ENCODE measurements around the gene DNM1L. TPM values are rescaled to one million over a fixed set of nuclear protein-coding genes. Genes with fewer than 3 reads are reported as not detected.

The DNM1L gene
- total RNA-seq, 1 donor = 36.4 TPM

DNA sequence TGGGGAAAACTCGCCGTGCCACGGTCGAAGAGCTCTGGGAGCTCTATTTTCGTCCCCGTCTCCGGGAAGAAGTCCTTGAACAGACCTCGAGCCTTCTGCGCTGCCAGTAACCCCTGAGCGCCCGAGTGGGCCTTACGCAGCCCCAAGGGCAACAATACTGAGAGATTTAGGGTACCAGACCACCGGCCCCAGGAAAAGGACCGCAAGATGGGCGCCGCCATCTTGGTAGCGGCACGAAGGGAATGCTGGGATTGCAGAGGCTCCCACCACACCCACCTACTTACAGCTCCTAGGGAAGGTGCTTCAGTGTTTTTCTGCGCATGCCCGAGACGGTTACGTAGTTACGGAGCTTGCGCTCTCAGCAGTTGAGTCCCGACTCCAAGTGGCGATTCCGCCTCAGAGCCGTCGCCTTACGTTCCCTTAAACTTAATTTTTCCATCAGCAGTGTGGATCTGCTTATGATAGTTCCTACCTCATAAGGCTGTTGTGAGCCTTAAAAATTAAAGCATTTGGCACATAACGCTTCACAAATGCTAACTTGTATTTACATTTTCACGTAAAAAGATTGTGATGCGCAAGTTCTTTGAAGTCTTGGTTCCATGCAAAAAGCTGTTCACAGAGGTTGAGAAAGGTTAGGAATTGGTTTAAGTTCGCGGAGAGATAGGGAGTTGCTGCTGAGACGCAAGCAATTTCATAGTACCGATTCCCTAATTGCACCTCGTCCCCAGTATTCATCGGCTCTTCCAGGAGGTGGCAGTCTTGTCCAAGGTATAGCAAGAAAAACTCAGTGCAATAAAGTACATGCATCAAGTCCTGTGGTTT is 76.8 kb downstream of the DNM1L start, which contains the start of gene YARS2:
YARS2 (minus strand) TSS at position 244 of the 822 bp plus-strand sequence; CDS start at position 221, 23 bp downstream.
- peak; percentile 80 to 95 (median 93) for DNase-seq (ENCODE audit: low read depth in 2 of 3, low spot score in 2 of 3)

DNA sequence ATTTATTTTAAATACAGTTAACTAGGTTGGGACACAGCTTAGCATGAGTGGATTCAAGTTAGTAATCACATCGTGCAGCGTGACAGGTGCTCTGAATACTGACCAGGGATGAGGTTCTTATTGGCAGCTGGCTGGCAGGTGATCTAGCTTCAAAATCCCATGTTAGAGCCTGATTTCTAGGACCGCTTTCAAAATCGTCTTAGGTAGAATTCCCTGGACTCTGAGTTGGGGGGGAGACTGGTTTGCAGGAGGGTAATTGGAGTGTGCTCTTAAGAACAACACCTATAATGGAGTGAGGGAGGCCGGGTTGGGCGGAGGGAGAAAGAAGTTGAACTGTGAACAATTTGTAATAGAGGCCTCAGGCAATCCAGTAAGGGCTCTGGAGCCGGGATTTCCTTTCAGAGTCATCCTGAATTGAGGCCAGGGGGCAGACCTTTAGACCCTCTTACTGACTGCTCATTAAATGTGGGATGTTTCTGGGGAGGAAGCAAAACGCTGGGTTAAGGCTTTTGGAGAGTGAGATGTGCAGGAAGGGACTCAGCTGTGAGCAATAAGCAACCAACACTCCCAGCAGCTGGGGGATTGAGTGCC is 77.5 kb downstream of the DNM1L start:
- DNase-seq (ENCODE audit: low read depth in 2 of 3, low spot score in 2 of 3) = no peak

- DNase-seq (ENCODE audit: low read depth in 2 of 3, low spot score in 2 of 3) = no peak
Observed at GRCh38 chr12:32757157-32757556, 78.1 kb downstream of the DNM1L start.

- peak in 2 of 3 donors; percentile 56 to 88 for DNase-seq (ENCODE audit: low read depth in 2 of 3, low spot score in 2 of 3)
Observed at GRCh38 chr12:32761716-32762115, 82.6 kb downstream of the DNM1L start.

DNA sequence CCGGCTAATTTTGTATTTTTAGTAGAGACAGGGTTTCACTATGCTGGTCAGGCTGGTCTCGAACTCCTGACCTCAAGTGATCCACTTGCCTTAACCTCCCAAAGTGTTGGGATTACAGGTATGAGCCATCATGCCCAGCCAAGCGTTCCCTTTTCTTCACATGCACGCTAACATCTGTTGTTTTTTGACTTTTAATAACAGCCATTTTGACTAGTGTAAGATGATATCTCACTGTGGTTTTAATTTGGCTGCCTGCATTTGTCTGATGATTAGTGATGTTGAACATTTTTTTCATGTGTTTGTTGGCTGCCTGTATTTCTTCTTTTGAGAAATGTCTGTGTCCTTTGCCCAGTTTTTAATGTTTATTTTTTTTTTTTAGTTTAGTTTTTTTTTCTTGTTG is 86.8 kb downstream of the DNM1L start:
- DNase-seq (ENCODE audit: low read depth in 2 of 3, low spot score in 2 of 3) = no peak

- no peak for DNase-seq (ENCODE audit: low read depth in 2 of 3, low spot score in 2 of 3)
Observed at GRCh38 chr12:32768518-32768917, 89.4 kb downstream of the DNM1L start.

DNA sequence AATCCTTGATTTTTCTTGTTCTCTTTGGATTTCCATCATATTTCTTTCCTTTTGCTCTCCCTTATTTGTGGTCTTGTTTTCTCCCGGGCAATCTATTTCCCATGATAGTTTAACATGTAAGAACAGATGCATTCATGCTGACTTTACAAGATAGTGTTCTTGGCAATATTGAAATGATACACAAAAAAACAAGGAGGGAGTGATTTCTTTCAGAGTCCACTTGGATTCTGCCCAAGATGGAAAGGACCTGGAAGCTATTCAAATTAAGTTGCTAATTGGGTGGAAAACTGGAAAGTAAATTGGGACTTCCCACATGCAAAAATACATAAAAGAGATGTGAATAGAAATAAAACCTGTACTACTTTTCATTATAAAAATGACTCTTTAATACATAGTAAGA is 91.0 kb downstream of the DNM1L start:
- DNase-seq (ENCODE audit: low read depth in 2 of 3, low spot score in 2 of 3) = no peak

- DNase-seq (ENCODE audit: low read depth in 2 of 3, low spot score in 2 of 3) = no peak
Observed at GRCh38 chr12:32773691-32774090, 94.6 kb downstream of the DNM1L start.

- DNase-seq (ENCODE audit: low read depth in 2 of 3, low spot score in 2 of 3) = no peak
Observed at GRCh38 chr12:32776258-32776657, 97.2 kb downstream of the DNM1L start.

GRCh38 chr12:32777159-32777558 is 98.1 kb downstream of the DNM1L start:
- no peak for DNase-seq (ENCODE audit: low read depth in 2 of 3, low spot score in 2 of 3)

GRCh38 chr12:32777691-32778175 is 98.6 kb downstream of the DNM1L start:
- DNase-seq (ENCODE audit: low read depth in 2 of 3, low spot score in 2 of 3) = no peak

DNA sequence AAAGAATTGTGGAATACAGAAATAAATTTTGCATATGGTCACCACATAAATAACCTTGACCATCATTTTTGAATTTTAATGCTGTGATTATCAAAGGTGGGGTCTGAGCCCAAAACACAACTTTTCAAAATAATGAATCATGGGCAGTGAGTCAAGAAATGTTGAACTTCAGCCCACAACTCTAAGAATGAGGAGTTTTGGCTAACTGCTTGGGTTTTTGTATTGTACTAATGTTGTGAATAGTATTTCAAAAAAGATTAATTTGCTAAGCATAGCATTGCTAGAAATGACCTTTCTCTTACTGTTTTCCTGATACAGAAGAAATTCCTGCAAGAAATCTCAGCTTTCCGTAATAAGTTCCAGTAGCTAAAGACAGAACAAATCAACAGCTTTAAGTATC is 101.0 kb downstream of the DNM1L start:
- no peak for DNase-seq (ENCODE audit: low read depth in 2 of 3, low spot score in 2 of 3)

DNA sequence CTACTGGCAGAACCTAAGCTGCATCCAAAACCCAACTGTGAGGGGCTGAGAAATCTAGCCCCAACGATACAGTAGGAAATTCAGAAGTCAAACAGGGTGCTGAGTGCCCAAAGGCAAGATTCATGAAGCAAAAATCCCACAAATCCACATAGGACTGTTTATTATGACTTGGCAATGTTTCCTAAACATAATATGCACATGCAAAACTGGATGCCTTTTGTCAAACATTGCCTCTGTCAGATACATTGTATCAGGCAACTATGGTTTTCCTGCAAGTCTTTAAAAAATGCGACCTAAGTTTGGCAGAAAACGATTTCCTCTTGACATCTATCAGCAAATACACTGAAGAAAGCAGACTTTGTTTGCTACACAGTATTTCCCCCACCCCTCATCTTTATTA is 103.9 kb downstream of the DNM1L start:
- DNase-seq (ENCODE audit: low read depth in 2 of 3, low spot score in 2 of 3) = no peak

DNA sequence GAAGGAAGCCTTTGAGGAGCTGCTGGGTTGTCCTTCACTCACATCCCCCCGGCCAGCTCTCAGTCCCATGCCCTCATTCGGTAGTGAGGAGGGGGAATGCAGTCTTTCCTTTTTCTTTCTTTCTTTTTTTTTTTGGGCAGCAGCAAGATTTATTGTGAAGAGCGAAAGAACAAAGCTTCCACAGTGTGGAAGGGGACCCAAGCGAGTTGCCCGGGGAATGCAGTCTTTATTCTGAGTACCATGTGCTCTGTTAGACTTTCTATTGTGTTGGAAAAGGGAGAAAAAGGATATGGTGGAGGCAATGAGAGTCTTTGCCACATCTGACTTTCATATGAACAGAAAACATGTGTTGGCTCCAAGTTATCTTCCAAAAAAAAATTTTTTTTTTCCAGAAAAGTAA is 106.5 kb downstream of the DNM1L start:
- no peak for DNase-seq (ENCODE audit: low read depth in 2 of 3, low spot score in 2 of 3)

- no peak for DNase-seq (ENCODE audit: low read depth in 2 of 3, low spot score in 2 of 3)
Observed at GRCh38 chr12:32788405-32788804, 109.3 kb downstream of the DNM1L start.

DNA sequence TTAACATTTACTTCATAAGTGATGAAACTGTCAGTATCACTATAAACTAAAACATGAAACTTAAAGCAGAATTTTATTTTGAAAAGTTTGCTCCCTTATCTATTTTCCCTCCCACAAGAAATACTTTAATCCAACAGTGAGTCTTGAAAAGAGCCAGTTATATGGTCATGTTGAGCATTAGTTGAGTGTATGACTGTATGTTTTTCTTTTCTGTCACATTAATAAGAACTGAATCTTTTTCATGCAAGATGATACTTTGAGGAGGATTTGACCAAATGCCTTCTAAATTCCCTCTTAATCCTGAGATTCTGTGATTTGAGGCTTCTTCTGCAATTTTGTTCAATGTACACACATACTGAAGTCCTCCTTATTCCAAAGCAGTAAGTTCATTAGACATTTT is 110.3 kb downstream of the DNM1L start:
- no peak for DNase-seq (ENCODE audit: low read depth in 2 of 3, low spot score in 2 of 3)

- no peak for DNase-seq (ENCODE audit: low read depth in 2 of 3, low spot score in 2 of 3)
Observed at GRCh38 chr12:32789916-32790315, 110.8 kb downstream of the DNM1L start.

GRCh38 chr12:32794281-32794680 is 115.2 kb downstream of the DNM1L start:
- DNase-seq (ENCODE audit: low read depth in 2 of 3, low spot score in 2 of 3) = no peak
